ENCODE data around the gene CDT1. TPM values are rescaled to one million over a fixed set of nuclear protein-coding genes. Genes with fewer than 3 reads are reported as not detected.
A peak's percentile ranks its signal among the peaks of the same experiment; 100 is the strongest.

The CDT1 gene
- total RNA-seq, 1 donor from 2014 or later, result 16.2 TPM

DNA sequence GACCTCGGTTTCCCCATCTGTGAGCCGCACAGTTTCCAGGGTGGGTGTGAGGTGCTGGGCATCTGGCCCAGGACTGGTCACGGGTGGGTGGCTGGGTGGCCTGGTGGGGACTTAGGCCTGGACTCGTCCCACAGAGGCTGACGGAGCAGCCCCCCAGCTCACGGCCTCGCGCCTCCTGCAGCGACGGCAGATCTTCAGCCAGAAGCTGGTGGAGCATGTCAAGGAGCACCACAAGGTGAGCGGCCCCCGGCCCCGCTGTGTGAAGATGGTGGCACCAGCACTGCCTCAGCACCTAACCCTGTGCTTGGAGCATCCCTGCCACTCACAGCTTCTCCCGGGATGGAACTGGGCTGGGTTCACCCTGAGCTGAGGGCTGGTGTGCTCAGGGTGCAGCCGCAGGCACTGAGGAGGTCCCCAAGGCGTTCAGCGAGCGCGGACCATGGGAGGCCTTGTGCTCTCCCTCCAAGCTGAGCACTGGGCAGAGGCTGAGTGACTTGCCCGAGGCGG, 2.4 kb downstream of the CDT1 start:
- TF ChIP-seq, protein P1, sequence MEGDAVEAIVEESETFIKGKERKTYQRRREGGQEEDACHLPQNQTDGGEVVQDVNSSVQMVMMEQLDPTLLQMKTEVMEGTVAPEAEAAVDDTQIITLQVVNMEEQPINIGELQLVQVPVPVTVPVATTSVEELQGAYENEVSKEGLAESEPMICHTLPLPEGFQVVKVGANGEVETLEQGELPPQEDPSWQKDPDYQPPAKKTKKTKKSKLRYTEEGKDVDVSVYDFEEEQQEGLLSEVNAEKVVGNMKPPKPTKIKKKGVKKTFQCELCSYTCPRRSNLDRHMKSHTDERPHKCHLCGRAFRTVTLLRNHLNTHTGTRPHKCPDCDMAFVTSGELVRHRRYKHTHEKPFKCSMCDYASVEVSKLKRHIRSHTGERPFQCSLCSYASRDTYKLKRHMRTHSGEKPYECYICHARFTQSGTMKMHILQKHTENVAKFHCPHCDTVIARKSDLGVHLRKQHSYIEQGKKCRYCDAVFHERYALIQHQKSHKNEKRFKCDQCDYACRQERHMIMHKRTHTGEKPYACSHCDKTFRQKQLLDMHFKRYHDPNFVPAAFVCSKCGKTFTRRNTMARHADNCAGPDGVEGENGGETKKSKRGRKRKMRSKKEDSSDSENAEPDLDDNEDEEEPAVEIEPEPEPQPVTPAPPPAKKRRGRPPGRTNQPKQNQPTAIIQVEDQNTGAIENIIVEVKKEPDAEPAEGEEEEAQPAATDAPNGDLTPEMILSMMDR (IDR thresholded peaks at IDR 0.05; ENCODE audit: unreplicated experiment), result no peak
- no peaks in the 10 kb centered on the region for H3K9me3 Mint-ChIP-seq (ENCODE audit: unreplicated experiment)

DNA sequence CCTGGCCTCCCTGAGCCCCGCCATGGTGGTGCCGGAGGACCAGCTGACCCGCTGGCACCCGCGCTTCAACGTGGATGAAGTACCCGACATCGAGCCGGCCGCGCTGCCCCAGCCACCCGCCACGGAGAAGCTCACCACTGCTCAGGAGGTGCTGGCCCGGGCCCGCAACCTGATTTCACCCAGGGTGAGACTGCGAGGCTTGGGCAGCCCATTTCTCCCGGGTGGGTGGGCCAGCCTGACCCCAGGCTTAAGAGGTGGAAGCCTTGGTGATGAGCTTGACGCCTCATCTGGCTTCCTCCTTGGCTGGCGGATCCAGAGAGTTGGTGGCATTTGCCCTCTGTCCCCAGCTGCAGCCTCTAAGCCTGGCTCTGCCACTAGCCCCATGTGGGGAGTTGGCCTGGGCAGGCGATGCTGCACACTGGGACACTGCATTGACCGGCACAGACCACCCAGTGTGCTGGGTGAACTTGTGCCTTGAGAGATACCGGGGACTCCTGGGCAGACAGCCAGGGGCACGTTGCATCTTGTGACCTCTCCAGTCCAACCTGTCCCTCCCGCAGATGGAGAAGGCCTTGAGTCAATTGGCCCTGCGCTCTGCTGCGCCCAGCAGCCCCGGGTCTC, 3.0 kb downstream of the CDT1 start:
- no peak for DNase-seq (ENCODE audit: low spot score)
- Mint-ChIP-seq H3K27me3 (ENCODE audit: unreplicated experiment) (peaks cover 10% of the 10 kb centered on the region), H3K4me1 (ENCODE audit: unreplicated experiment) (no peaks in the 10 kb centered on the region), H3K27ac (ENCODE audit: unreplicated experiment) (no peak overlapping the region), H3K9me3 (ENCODE audit: unreplicated experiment) (no peaks in the 10 kb centered on the region), H3K36me3 (ENCODE audit: low read depth, unreplicated experiment) (no peaks in the 10 kb centered on the region), H3K4me3 (ENCODE audit: unreplicated experiment) (no peak overlapping the region)
- TF ChIP-seq, protein P1 (IDR thresholded peaks at IDR 0.05; ENCODE audit: unreplicated experiment), result no peak

More for the DNA sequence above, 2.4 kb downstream of the CDT1 start:
- Mint-ChIP-seq H3K27me3 (ENCODE audit: unreplicated experiment) (peaks cover 10% of the 10 kb centered on the region), H3K4me1 (ENCODE audit: unreplicated experiment) (no peaks in the 10 kb centered on the region), H3K4me3 (ENCODE audit: unreplicated experiment) (no peak overlapping the region), H3K27ac (ENCODE audit: unreplicated experiment) (no peak overlapping the region), H3K36me3 (ENCODE audit: low read depth, unreplicated experiment) (no peaks in the 10 kb centered on the region)
- peak; percentile 7 for DNase-seq (ENCODE audit: low spot score)

DNA sequence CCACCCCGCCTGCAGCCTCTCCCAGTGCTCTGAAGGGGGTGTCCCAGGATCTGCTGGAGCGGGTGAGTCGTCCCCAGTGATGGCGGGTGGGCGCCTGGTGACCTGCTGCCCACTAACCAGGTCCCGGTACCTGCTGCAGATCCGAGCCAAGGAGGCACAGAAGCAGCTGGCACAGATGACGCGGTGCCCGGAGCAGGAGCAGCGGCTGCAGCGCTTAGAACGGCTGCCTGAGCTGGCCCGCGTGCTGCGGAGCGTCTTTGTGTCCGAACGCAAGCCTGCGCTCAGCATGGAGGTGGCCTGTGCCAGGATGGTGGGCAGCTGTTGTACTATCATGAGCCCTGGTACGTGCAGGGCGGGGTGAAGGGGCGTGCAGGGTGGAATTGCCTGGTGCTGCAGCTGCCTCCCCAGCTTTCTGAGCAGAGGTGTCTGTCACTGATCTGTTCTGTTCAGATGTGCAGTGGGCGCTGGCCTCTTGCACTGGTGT, 3.6 kb downstream of the CDT1 start:
- peaks cover 10% of the 10 kb centered on the region for H3K27me3 Mint-ChIP-seq (ENCODE audit: unreplicated experiment)
- H3K4me1 Mint-ChIP-seq (ENCODE audit: unreplicated experiment), result no peaks in the 10 kb centered on the region
- DNase-seq (ENCODE audit: low spot score), result no peak
- no peaks in the 10 kb centered on the region for H3K36me3 Mint-ChIP-seq (ENCODE audit: low read depth, unreplicated experiment)
- H3K4me3 Mint-ChIP-seq (ENCODE audit: unreplicated experiment), result no peak overlapping the region
- H3K9me3 Mint-ChIP-seq (ENCODE audit: unreplicated experiment), result no peaks in the 10 kb centered on the region
- TF ChIP-seq, protein P1 (IDR thresholded peaks at IDR 0.05; ENCODE audit: unreplicated experiment), result no peak
- H3K27ac Mint-ChIP-seq (ENCODE audit: unreplicated experiment), result no peak overlapping the region

DNA sequence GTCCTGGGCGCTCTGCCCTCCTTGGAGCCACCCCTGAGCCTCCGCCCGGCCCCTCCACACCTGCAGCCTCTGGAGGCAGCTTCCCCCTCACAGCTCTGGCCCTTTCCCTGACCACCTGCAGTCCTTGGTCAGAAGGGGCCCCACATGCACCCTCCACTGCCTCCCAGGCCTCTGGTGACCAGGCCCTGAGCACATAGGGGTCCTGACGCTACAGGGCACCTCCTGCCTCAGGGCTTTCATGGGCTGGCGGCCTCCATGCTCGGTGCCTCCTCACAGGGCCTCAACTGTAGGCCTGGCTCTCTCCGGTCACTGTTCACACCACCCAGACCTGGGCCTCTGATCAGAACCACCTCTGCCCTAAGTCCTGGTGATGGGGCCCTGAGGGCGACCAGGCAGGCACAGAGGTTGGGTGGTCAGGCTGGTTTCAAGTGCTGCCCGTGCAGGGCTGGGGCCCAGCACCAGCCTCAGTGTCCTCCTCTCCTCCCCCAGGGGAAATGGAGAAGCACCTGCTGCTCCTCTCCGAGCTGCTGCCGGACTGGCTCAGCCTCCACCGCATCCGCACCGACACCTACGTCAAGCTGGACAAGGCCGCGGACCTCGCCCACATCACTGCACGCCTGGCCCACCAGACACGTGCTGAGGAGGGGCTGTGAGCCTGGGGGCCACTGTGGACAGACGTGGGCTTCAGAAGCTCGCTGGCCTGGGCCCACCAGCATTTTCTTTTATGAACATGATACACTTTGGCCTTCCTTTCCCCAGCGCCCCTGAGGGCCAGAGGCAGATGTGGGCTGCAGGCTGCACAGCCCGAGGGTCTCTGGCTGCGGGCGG, 4.3 kb downstream of the CDT1 start:
- H3K4me3 Mint-ChIP-seq (ENCODE audit: unreplicated experiment), result no peak overlapping the region
- H3K27me3 Mint-ChIP-seq (ENCODE audit: unreplicated experiment), result peaks cover 10% of the 10 kb centered on the region
- no peaks in the 10 kb centered on the region for H3K9me3 Mint-ChIP-seq (ENCODE audit: unreplicated experiment)
- TF ChIP-seq, protein P1 (IDR thresholded peaks at IDR 0.05; ENCODE audit: unreplicated experiment), result no peak
- no peaks in the 10 kb centered on the region for H3K36me3 Mint-ChIP-seq (ENCODE audit: low read depth, unreplicated experiment)
- H3K4me1 Mint-ChIP-seq (ENCODE audit: unreplicated experiment), result no peaks in the 10 kb centered on the region
- no peak for DNase-seq (ENCODE audit: low spot score)
- H3K27ac Mint-ChIP-seq (ENCODE audit: unreplicated experiment), result no peak overlapping the region

Measured in endothelial cell (in vitro differentiated cells).